ENCODE results near the gene BRMS1.
A peak's percentile ranks its signal among the peaks of the same experiment; 100 is the strongest.
"Not testable (repeated sequence)": the region's sequence is repeated elsewhere in the genome, so short reads cannot be mapped to it uniquely, and the experiment has no call there.

BRMS1 gene

DNA sequence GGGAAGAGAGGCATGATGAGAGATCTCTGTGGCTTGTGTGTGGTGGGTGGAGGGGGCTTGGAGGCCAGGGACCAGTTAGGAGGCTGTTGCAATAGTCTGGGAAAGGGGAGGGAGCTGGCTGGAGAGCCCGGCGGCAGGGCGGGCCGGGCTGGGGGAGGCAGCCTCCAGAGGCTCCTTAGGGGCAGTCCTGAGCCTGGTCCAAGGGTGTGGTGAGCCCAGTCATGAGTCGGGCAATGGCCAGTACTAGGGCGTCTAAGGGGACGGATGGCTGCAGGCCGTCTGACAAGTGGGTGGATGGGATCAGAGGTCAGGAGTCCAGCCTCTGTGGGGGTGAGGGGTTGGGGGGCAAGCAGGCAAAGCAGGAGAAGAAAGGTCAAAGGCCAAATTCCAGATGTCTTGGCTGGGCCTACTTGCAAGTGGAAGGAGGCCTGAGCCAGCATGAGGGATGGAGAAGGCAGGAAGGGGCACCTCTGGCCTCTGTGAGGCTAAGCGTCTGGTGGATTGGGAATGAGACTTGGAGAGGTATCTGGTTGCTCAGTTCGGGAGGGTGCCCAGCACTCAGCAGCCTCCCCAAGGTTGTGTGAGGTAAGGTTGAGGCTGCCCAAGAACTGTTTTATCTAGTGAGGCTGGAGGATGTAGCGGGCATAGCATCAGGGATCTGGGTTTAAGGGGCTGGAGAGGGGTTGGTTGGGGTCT is 22.0 kb downstream of the BRMS1 start:
- DNase-seq (ENCODE audit: low spot score): no peak

DNA sequence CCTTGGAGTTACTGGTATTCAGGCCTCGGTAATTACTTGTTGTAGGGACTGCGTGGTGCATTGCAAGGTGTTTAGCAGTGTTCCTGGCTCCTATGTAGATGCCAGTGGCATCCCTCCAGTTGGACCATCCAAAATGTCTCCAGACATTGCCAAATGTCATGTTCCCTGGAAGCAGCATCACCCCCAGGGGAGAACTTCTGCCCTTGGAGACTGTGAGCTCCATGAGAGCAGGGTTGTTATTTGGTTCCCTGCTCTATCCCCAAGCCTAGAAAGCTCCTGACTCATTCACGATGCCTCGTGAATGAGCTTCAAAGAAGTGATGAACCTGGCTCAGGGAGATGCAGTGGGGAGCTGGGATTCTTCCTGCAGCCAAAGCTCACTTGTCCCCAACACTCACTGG is 23.3 kb downstream of the BRMS1 start:
- no peak for DNase-seq (ENCODE audit: low spot score)

DNA sequence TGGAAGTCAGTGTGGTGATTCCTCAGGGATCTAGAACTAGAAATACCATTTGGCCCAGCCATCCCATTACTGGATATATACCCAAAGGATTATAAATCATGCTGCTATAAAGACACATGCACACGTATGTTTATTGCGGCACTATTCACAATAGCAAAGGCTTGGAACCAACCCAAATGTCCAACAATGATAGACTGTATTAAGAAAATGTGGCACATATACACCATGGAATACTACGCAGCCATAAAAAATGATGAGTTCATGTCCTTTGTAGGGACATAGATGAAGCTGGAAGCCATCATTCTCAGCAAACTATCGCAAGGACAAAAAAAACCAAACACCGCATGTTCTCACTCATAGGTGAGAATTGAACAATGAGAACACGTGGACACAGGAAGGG is 24.2 kb downstream of the BRMS1 start:
- not testable (repeated sequence) for DNase-seq (ENCODE audit: low spot score)

DNA sequence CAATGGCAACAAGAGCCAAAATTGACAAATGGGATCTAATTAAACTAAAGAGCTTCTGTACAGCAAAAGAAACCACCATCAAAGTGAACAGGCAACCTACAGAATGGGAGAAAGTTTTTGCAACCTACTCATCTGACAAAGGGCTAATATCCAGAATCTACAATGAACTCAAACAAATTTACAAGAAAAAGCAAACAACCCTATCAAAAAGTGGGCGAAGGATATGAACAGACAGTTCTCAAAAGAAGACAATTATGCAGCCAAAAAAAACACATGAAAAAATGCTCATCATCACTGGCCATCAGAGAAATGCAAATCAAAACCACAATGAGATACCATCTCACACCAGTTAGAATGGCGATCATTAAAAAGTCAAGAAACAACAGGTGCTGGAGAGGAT is 24.6 kb downstream of the BRMS1 start:
- DNase-seq (ENCODE audit: low spot score): not testable (repeated sequence)

DNA sequence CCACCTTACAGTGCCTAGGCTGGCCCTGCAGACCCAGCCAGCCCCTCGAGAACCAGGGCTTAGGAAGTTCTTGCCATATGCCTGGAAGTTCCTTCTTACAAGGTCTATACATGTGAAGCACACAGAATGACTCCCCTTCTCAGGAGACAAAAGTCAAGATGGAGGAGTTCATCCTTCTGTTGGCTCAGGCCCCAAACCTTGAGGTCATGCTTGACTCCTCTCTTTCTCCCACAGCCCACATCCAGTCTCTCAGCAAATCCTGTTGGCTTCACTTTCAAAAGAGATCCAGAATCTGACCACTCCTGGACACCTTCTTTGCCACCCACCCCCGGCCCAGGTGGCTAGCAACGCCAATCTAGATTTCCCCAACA is 26.3 kb downstream of the BRMS1 start:
- DNase-seq (ENCODE audit: low spot score): no peak

DNA sequence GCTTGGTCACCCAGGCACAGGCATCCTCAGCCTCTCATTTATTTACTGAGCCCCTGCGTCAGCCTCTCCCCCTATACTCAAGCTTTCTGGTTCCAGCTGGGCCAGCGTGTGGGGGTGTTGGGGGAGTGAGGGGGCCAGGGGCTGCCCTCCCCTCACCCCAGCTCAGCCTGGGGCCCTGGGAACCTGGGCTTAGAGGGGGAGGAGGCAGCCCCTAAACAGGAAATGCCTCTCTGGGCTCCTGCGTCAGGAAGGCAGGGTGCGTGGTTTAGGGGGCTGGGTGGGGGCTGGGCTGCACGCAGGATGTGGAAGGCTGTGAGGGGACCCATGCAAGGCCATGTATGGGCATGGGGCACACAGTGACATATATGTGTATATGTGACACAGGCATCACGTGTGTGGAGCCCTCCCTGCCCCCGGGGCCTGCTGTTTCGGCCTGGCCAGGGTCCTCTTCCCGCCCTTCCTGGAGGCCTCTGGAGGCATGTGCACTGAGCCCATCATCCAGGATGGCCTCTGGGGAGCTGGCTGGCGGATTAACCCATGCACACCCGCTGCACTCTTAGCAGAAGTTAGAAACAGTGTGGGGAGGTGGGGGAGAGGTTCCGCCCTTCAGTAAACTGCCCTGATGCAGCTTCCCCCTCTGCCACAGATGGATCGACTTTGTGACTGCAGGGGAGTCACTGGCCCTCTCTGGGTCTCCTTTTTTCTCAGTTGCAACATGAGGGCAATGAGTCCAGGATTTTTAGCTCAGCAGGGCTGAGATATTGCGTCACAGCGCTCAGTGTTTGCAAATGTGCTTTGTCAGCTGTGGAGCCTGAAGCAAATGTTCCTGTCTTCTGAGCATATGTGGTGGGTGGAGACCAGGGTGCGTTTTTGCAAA is 26.9 kb downstream of the BRMS1 start:
- DNase-seq (ENCODE audit: low spot score): no peak

DNA sequence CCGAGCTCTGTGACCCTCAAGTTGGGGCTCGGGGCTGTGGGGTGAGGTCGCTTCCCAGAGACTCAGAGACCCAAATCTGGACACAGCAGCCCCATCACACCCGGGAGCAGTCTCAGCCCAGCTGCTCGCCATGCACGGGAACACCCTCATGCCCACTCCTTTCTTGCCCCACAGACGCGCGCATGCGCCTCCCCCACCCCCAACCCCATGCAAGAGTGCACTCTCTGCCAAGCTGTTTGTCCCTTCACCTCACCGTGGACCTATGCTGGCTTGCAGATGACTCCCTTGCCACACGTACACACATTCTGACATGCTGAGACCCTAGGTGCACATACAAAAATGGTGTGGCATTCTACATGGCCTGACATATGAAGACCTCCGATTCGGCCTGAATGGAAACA is 27.6 kb downstream of the BRMS1 start:
- DNase-seq (ENCODE audit: low spot score): no peak

DNA sequence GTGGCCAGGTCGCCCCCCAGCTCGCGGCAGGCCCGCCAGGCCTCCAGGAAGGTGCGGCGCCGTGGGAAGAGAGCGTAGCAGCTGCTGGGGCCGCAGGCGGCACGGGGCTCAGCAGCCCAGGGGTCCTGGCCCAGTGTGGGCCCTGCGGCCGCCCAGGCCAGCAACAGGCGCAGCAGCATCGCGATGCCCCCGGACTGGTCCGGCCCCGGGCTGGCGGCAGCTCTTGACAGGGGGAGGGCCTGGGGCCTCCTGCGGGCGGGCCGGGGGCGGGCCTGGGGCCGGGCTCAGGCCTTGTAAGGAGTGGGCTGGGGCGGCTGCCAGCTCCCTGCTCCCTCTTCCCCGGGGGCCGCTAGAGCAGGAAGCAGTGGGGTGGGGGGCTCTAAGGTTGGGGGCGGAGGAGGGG is 28.1 kb downstream of the BRMS1 start, which contains the start of gene CD248:
Gene CD248 (minus strand): TSS at position 196 of the 403 bp plus-strand sequence. CDS start 17 bp downstream, at position 179.
- no peak for DNase-seq (ENCODE audit: low spot score)

DNA sequence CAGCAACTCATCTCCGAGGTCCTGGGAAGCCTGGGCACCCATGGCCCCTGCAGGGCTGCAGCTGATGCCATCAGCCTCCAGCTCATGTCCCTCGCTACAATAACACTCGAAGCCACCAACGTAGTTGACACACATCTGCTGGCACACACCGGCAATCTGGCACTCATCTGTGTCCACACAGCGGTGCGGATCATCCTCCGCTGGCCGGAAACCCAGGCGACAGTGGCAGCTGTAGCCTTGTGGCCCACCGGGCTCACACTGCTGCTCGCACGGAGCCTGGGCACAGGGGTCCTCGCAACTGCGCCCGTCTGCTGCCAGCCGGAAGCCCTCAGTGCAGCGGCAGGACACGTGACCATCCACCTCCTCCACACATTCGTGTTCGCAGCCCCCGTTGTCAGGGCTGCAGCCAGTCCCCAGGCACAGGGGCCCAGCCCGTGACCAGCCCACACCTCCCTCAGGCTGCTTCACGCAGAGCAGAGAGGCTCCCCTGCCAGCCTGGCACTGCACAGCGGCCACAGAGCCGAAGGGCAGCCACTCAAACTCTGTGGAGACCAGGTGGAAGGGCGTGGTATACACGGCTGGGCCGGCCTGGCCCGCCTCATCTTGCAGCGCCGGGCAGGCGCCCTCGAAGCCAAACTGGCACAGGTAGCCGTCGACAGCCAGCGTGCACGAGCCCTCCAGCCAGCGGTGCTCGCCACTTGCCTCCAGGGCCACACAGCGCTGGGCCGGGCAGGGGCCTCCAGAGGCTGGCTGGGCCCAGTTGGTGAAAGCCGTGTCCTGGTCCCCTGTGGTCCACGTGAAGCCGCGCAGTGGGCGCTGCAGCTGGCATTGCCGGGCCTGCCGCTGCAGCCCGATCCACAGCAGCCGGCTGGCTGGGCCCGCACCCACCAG is 28.7 kb downstream of the BRMS1 start:
- DNase-seq (ENCODE audit: low spot score): no peak

DNA sequence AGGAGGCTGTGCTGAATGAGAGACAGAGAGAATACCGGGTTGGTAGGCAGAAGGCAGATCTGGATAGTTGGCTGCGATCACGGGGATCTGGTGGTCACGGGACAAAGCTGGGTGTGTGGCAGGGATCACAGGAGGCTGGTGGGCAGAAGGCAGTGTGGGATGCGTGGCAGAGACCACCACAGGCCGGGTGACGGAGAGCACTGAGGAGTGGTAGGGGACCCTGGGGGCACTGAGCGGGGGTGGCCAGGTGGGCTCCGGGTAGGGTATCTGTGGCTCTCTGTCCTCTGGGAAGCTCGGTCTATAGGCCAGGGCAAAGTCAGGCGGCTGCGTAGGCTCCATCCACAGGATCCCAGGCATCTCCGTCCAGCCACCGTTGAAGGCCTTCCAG is 29.4 kb downstream of the BRMS1 start:
- DNase-seq (ENCODE audit: low spot score): no peak

DNA sequence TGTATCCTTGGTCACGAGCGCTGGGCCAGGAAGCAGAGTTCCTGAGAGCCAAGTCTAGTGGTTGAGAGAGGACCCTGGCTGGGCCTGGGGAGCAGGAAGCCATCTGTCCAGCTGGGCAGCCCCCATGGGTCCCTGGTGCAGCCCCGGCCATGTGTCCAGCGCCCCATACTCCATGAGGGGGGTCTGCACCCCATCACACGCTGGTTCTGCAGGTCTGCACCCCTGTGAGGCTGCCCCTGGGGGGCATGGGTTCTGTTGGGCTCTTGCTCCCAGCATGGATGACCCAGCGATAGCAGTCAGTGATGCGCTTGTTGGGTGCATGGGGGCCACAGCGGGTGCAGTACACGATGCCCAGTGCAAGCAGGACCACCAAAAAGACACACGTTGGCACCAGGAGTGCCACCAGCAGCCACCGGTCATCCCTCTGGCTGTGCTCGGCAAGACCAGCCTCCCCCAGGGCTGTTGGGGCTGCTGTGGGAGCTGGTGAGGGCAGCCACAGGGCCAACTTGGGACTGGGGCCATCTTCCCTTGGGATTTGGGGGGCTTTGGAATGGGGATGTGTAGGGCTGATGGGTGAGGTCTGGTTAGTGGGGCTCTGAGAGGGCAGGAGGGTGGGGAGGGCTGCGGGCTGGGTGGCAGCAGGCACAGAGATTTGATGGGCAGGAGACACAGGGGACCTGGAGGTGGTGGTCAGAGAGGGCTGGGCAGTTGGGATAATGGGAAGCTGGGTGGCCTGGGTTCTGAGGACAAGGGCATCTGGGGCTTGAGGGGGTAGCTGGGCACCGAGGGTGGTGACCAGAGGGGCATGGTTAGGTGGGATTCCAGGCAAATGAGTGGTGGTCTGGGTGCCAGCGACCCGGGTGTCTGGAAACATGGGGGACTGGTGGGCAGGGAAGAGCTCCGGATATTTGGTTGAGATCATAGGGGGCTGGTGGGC is 30.1 kb downstream of the BRMS1 start:
- DNase-seq (ENCODE audit: low spot score): no peak

DNA sequence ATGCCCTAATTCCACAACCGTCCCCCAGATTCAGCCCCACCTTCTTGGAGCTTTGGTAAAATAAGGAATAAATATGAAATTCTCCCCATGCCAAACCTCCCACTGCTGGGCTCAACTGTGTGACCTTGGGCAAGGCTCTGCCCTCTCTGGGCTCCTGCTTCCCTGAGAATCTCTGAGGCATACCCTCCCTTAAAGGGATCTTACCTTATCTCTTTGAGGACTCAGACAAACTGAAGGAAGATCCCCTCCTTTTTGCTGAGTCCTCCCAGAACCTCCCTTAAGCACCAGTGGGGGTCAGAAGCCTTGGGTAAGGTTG is 30.8 kb downstream of the BRMS1 start:
- DNase-seq (ENCODE audit: low spot score): no peak

DNA sequence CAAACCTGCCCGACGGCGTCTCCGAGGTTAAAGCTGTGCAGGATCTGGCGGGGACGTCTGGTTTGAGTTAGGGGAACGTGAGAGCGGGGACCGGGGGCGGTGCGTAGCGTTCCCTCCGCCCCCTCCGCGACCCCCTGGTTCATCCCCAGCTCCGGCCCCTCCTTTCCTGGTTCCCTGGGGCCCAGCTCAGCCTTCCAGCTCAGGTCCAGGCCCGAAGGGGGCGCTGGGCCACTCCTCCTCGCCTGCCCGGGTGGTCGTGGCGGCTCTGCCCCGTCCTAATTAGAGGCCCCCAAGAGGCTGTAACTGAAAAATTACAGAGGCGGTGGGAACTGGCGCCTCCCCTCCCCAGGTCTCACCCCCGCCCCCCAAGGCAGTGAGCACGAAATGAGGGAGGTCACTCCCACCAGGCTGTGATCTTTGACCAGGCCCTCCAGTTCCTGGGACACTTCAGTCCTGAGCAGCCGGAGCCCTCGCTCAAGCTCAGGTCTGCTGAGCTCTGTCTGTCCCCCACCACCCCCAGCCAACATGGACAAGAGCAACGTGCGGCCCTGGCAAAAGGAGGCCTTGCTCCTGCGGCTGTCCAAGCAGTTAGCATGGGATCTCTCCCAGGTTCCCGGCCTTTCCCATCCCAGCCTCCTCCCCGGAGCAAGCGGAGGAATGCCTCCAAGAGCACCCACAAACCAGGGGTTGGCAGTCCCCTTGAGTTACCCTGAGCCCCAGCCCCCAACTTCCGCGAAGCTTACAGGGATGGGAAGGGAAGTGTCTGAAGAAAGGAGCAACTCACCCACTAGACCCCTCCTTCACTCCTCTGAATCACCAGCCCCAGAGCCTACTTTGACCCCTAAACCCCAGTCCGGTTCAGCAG is 31.4 kb downstream of the BRMS1 start:
- no peak for DNase-seq (ENCODE audit: low spot score)

DNA sequence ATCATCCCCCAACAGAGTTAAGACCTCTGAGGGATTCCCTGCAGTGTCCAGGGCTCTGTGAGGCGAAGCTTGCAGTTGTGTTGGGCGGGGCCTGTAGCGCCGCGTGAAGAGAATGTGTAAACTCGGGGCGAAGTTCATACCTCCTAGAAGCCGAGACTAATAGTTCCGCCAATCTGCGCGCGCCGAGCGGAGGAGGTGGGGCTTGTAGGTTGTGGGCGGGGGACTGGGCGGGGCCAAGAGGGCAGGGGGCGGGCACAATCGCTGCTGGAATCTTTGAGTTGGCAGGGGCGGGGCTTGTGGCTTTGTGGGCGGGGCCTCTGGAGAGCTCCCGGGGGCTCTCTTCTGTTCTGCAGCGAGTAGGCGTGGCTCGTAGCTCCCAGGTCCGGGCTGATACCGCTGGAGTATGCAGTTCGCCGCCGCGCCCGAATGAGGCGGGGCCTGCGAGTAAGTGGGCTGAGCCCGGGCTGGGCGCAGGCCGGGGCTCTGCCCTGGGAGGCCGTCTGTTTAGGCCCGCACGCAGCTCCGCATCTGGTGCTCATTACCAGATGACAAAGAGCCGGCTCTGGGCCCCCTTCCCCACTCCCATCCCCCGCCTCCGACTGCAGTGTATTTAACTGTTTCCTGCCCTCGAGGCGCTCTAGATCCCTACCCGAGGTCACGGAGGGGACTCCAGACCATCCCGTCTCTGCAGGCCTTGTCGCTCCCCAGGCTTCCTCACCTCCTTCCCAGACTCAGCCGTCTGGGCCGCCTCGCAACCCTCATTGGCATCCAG is 32.2 kb downstream of the BRMS1 start:
- DNase-seq (ENCODE audit: low spot score): peak; percentile 98

DNA sequence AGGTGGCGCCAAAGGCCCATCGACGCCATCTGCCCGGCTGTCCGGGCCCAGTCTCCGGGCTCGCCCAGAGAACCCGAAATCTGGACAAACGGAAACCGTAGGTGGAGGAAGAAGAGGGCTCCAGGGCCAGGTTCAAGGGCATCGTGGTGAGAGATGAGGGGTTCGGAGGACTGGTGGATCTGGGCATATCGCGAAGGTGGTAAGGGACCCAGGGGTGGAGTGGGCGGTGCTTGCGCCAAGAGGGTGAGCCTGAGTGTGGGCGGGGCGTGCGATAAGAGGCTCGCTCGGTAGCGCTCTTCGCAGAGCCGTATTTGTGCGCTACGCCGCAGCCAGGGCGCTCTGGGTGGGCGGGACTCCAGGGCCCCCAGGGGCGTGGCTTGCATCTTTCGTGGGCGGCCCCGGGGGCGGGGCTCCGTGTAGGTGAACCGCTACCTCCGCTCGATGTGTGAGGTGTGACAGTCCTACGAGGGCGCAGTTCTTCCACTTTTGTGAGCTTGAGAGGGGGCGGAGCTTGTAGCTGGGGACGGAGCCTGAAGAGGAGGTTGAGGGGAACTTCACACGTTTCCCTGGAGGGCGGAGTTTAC is 32.8 kb downstream of the BRMS1 start:
- peak; percentile 96 for DNase-seq (ENCODE audit: low spot score)

DNA sequence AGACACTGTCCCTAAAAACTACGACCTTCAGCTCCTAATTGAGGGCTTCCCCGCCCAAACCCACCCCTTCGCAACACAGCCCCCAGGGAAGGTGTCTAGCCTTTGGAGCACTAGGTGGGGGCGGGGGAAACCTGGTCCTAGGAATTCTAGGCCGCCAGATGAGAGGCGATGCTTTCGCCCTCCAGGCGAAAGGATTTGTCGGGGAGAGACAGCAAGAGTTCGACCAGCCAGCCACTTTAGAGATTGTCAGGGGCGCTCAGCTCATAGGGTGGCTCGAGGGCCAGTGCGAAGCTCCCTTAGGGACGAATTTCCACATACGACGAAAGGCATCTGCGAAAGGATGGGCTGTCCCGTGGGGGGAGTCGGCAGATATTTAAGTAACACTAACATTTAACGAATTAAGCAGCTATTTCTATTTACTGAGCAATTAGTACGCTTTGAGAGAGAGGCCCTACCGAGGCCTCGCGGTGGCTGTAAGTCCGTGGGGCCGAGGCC is 33.4 kb downstream of the BRMS1 start:
- DNase-seq (ENCODE audit: low spot score): no peak

DNA sequence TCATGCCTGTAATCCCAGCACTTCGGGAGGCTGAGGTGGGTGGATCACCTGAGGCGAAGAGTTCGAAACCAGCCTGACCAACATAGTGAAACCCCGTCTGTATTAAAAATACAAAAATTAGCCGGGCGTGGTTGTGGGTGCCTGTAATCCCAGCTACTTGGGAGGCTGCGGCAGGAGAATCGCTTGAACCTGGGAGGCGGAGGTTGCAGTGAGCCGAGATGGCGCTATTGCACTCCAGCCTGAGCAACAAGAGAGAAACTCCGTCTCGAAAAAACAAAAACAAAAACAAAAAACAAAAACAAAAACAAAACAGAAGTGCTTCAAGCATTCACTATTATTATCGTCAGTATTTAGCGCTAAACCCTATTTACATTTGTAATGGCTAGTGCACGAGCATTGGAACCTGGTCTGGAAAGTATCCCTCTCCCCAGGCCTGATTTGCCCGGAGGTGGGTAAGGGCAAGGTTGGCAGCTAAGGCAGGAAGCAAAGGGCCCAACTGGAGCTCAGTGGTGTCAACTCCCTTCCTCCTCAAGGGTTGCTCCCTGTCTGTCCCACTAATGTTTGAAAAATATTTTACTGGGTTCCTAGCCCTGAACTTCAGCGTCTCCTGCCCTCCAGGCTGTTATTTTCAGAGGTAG is 34.0 kb downstream of the BRMS1 start:
- DNase-seq (ENCODE audit: low spot score): not testable (repeated sequence)

DNA sequence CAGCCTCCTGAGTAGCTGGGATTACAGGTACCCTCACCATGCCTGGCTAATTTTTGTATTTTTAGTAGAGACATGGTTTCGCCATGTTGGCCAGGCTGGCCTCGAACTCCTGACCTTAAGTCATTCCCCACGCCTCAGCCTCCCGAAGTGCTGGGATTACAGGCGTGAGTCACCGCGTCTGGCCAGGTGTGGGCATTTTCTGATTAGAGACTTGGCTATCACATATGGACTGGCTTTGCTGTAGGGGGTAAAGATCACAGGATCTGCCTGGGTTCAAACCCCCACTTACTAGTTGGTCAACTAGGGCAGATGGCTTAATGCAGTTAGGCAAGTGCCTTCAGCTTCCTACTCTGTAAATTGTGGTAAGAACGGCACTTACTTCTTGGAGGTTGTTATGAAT is 34.6 kb downstream of the BRMS1 start:
- DNase-seq (ENCODE audit: low spot score): no peak

DNA sequence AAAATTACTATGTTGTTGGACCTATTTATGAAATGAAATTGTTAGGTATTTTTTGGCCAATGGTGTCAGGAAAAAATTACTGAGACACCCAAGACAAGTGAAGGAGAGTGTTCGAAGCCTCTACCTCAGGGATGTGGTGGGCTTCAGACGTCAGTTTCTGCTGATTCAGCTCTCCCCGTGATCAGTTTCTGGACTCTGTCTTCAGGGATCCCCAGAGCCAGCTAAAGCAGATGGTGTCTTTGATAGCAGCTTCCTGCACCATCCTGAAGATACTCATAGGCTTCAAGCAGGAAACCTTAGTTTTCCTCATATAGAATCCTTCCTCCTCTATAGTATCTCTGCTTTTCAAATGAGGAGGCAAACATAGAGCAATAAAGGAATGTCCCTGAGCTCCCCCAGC is 35.4 kb downstream of the BRMS1 start:
- no peak for DNase-seq (ENCODE audit: low spot score)
